ENCODE measurements around the gene CD2.

GRCh38 chr1:116764466-116764898 is 10.3 kb downstream of the CD2 start:
- TF ChIP-seq, protein P1, sequence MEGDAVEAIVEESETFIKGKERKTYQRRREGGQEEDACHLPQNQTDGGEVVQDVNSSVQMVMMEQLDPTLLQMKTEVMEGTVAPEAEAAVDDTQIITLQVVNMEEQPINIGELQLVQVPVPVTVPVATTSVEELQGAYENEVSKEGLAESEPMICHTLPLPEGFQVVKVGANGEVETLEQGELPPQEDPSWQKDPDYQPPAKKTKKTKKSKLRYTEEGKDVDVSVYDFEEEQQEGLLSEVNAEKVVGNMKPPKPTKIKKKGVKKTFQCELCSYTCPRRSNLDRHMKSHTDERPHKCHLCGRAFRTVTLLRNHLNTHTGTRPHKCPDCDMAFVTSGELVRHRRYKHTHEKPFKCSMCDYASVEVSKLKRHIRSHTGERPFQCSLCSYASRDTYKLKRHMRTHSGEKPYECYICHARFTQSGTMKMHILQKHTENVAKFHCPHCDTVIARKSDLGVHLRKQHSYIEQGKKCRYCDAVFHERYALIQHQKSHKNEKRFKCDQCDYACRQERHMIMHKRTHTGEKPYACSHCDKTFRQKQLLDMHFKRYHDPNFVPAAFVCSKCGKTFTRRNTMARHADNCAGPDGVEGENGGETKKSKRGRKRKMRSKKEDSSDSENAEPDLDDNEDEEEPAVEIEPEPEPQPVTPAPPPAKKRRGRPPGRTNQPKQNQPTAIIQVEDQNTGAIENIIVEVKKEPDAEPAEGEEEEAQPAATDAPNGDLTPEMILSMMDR (IDR thresholded peaks at IDR 0.05; ENCODE audit: low read length) = no peak
- TF ChIP-seq EZH2phosphoT487 (IDR thresholded peaks at IDR 0.05; ENCODE audit: low read length) = no peak
- TF ChIP-seq EZH2 (optimal IDR thresholded peaks at IDR 0.05; ENCODE audit: low read depth, low read length) = no peak
